ENCODE data around the gene CYREN. TPM values are rescaled to one million over a fixed set of nuclear protein-coding genes. Genes with fewer than 3 reads are reported as not detected.
A peak's percentile ranks its signal among the peaks of the same experiment; 100 is the strongest.

The CYREN gene
- polyA plus RNA-seq, 2 of the 4 experiments (the other 2 are of a cell fraction), result 59.3 to 70.4 TPM

DNA sequence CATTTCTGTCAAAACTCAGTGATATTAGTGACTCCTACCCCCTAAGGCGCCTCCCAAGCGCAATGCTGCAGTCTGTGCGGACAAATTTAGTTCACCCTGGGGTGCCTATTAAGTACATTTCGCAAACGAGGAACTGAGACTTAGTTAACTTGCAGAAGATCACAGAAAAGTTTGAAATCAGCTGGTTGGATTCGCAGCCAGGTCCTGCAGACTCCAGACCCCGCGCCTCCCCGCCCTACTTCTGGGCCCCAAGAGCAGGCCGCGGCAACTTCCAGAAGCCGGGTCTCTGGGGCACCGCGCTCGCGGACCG lies 588 bp downstream of the CYREN start (continued):
- TF ChIP-seq, protein P1, sequence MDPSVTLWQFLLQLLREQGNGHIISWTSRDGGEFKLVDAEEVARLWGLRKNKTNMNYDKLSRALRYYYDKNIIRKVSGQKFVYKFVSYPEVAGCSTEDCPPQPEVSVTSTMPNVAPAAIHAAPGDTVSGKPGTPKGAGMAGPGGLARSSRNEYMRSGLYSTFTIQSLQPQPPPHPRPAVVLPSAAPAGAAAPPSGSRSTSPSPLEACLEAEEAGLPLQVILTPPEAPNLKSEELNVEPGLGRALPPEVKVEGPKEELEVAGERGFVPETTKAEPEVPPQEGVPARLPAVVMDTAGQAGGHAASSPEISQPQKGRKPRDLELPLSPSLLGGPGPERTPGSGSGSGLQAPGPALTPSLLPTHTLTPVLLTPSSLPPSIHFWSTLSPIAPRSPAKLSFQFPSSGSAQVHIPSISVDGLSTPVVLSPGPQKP (IDR thresholded peaks at IDR 0.05; ENCODE audit: low read depth, low read length), result no peak

DNA sequence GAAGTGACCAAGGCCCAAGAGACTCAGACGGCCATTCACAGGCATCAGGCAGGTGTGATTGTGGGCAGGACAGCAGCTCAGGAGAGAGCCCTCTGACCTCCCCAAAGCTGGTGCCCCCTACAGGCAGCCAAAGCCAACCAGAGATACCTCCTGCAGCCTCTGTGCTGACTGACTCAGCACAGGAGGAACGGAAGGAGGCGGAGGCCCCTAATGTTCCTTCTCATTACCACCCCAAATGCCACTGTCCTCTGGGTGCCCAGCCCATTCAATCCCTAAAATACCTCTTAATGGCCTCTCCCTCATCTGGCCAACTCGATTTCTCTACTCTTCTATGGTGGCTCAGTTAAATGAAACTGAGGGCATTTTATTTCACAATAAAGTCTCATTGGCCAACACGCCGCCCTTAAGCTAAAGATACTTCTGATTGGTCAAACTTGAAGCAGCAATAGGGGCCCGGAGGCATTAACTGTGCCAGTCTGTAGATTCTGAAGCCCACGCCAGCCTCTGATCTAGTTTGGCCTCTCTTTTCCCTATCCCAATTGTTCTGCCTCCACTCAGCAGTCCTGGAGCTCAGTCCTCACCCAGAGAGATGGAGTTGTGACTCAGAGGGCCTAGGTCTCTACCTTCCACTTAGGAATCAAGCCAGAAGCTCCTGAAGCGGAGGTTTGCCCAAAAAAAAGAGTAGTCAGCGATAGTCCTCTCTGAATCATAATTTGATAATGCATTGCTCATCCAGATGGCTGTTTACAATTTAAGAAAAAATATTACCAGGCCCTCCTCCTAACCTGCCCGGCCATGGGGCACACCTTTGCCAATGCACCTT lies 1.2 kb downstream of the CYREN start:
- ChIA-PET CTCF (interaction anchor here (0.9 to 4.0 kb wide), 11 partner anchors 10 to 536 kb away, joined by 3 to 31 read pairs (median 6); partner anchors contain the start of gene AGBL3), POLR2A (interaction anchor here (0.9 to 1.8 kb wide), 4 partner anchors 22 to 480 kb away, joined by 3 to 7 read pairs (median 4); partner anchors contain the start of genes AGBL3 and TMEM140)
- TF ChIP-seq CBX8 (IDR thresholded peaks at IDR 0.05), result no peak
- TF ChIP-seq CEBPB (IDR thresholded peaks at IDR 0.05), result peak in 1 of 2 experiments; percentile 50; a peak in 1 of 4 replicates
- TF ChIP-seq FOSB (CRISPR knock-in tag; IDR thresholded peaks at IDR 0.05), result no peak
- peak; percentile 54 for TF ChIP-seq MAFK (IDR thresholded peaks at IDR 0.05; ENCODE audit: partially characterized antibody)
- TF ChIP-seq JUN (IDR thresholded peaks at IDR 0.05), result peak in 1 of 2 experiments; percentile 4; a peak in 1 of 5 replicates
- TF ChIP-seq SMC3 (IDR thresholded peaks at IDR 0.05), result 0 out of 3 replicates have a peak, but pooled peaks have one; percentile 30
- TF ChIP-seq RAD21 (conservative IDR thresholded peaks at IDR 0.05 in 1 of 2, IDR thresholded peaks at IDR 0.05 in 1 of 2), result peak; percentile 19 to 39; a peak in 3 of 5 replicates
- TF ChIP-seq JUNB (IDR thresholded peaks at IDR 0.05), result no peak
- TF ChIP-seq, protein P2, sequence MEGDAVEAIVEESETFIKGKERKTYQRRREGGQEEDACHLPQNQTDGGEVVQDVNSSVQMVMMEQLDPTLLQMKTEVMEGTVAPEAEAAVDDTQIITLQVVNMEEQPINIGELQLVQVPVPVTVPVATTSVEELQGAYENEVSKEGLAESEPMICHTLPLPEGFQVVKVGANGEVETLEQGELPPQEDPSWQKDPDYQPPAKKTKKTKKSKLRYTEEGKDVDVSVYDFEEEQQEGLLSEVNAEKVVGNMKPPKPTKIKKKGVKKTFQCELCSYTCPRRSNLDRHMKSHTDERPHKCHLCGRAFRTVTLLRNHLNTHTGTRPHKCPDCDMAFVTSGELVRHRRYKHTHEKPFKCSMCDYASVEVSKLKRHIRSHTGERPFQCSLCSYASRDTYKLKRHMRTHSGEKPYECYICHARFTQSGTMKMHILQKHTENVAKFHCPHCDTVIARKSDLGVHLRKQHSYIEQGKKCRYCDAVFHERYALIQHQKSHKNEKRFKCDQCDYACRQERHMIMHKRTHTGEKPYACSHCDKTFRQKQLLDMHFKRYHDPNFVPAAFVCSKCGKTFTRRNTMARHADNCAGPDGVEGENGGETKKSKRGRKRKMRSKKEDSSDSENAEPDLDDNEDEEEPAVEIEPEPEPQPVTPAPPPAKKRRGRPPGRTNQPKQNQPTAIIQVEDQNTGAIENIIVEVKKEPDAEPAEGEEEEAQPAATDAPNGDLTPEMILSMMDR (IDR thresholded peaks at IDR 0.05), result peak; percentile 55
- TF ChIP-seq TP53 (CRISPR knock-in tag; IDR thresholded peaks at IDR 0.05), result no peak
- no peak for TF ChIP-seq ZC3H11A (IDR thresholded peaks at IDR 0.05)
- no peak for TF ChIP-seq FOSL2 (IDR thresholded peaks at IDR 0.05)
- peak; percentile 37; the same call in 1 of the 2 replicates for TF ChIP-seq FOSL2 (CRISPR knock-in tag; IDR thresholded peaks at IDR 0.05)
- no peak for TF ChIP-seq MAZ (IDR thresholded peaks at IDR 0.05; ENCODE audit: borderline replicate concordance, low read depth, low read length)
- peak; percentile 48 to 57 for ATAC-seq
- H3K9me3 ChIP-seq, result no peaks in the 10 kb centered on the region
- no peak for FAIRE-seq
- H3K27ac ChIP-seq, result peak overlapping the region; percentile 96 to 99
- peaks cover 25% of the 10 kb centered on the region for H3K4me1 ChIP-seq
- peak overlapping the region; percentile 94 for H3K4me2 ChIP-seq
- WGBS (ENCODE audit: missing lambda C conversion rate), result 16% methylated on average over 11 of the region's 11 CpGs
- peak; percentile 71 to 76 for DNase-seq (ENCODE audit: low read depth in 1 of 2, low spot score in 1 of 2)
- peak overlapping the region; percentile 87 for H3K4me3 ChIP-seq

DNA sequence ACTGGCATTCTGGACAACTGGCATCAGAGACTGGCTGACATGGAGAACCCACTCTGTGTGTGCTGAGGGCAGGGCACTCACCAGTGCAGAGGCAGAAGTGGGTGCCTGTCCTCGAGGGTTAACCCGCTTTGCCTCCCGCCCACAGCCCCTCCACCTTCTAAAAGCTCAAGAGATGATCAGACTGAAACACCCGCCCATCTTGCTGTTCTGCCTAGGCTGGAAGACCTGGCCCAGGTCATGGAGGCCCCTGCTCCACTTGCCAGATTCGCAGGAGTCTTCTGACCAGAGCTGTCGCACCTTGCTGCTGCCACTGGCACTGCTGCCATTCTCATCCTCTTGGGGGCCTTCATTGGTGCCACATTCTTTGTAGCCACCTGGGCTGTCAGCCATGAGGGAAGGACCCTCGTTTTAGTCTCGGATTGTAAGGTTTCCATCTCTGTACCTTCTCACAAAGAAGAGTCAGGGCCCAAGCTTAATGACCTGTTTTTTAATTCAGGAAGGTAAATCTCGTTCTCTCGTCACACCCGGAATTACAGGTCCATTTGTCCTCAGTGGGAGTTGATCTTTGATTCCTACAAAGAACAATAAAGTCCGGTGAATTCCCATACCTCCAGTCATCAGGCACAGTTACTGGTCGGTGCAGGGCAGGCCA lies 1.9 kb downstream of the CYREN start:
- no peak for DNase-seq (ENCODE audit: low read depth in 1 of 2, low spot score in 1 of 2)
- TF ChIP-seq HOXA7 (CRISPR knock-in tag; IDR thresholded peaks at IDR 0.05), result no peak
- no peak for TF ChIP-seq RFX5 (IDR thresholded peaks at IDR 0.05)
- TF ChIP-seq, protein P3, sequence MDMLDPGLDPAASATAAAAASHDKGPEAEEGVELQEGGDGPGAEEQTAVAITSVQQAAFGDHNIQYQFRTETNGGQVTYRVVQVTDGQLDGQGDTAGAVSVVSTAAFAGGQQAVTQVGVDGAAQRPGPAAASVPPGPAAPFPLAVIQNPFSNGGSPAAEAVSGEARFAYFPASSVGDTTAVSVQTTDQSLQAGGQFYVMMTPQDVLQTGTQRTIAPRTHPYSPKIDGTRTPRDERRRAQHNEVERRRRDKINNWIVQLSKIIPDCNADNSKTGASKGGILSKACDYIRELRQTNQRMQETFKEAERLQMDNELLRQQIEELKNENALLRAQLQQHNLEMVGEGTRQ (IDR thresholded peaks at IDR 0.05), result no peak
- TF ChIP-seq JUN (IDR thresholded peaks at IDR 0.05), result peak in 1 of 2 experiments; percentile 5; a peak in 1 of 5 replicates
- Histone ChIP-seq H3K27ac (peak overlapping the region; percentile 96 to 99; a peak in 5 of 6 replicates), H3K4me2 (peak overlapping the region; percentile 94), H3K9me3 (no peaks in the 10 kb centered on the region), H3K4me3 (peak overlapping the region; percentile 87), H3K4me1 (peaks cover 25% of the 10 kb centered on the region)
- FAIRE-seq, result no peak
- WGBS (ENCODE audit: missing lambda C conversion rate), result 81% methylated on average over 13 of the region's 13 CpGs
- ChIA-PET CTCF (interaction anchor here (0.7 to 4.0 kb wide), 8 partner anchors 10 to 535 kb away, joined by 3 to 31 read pairs (median 6); partner anchors contain the start of genes AGBL3 and TMEM140), POLR2A (interaction anchor here (0.9 to 1.8 kb wide), 3 partner anchors 180 to 479 kb away, joined by 3 to 7 read pairs (median 4); partner anchors contain the start of gene AGBL3)
- no peak for ATAC-seq

Data from A549 (cell line).